SK-N-SH (cell line): Measurements from ENCODE around the gene PLAC9. TPM values are rescaled to one million over a fixed set of nuclear protein-coding genes. Genes with fewer than 3 reads are reported as not detected.

Experiments used
- CTCF ChIA-PET: fragments of 300-600, 350-600 bp; formaldehyde crosslinking; extraction: SDS; loops from one replicate; lab custom pipeline; 2021; lab: Yijun Ruan, JAX
- POLR2A ChIA-PET: fragments of 350-600 bp; sonication (Branson Sonifier 250); formaldehyde crosslinking; extraction: SDS; loops from one replicate; lab custom pipeline; 2020; ENCODE audit warnings: antibody characterized with exemption, inconsistent platforms; lab: Yijun Ruan, JAX
- DNase-seq: peaks from one replicate; pipeline ENCODE4 v3.0.0; 2012
- H2AFZ ChIP-seq: fragments of 200-600 bp; sonication (generic); 2 replicates; pipeline ENCODE4 v1.8.1; 2016; ENCODE audit warnings: antibody characterized with exemption, mild to moderate bottlenecking, low read depth
- H3F3A ChIP-seq: fragments of 200-600 bp; sonication (generic); replicated peaks from 2 replicates; pipeline ENCODE3; 2016; ENCODE audit warnings: antibody characterized with exemption, mild to moderate bottlenecking; ENCODE audit not compliant: insufficient read depth
- H3K27ac ChIP-seq, 2 experiments: fragments of 200-500 bp in 1 of 2; fragments of 200-600 bp in 1 of 2; sonication (Bioruptor generic) in 1 of 2; sonication (generic), shearing (Covaris generic) in 1 of 2; 2 replicates each; pipeline versions ENCODE4 v1.5.1 to v1.6.1; 2014 to 2016; ENCODE audit warnings: low read depth in 2 of 2, inconsistent platforms in 1 of 2, low read length in 1 of 2, mild to moderate bottlenecking in 1 of 2, mixed read lengths in 1 of 2
- H3K27me3 ChIP-seq: fragments of 200-600 bp; sonication (generic), shearing (Covaris generic); 2 replicates; pipeline ENCODE4 v1.6.1; 2016; ENCODE audit warnings: mixed run types; ENCODE audit not compliant: insufficient read depth
- H3K36me3 ChIP-seq, 2 experiments: fragments of 200-500 bp in 1 of 2; fragments of 200-600 bp in 1 of 2; sonication (Bioruptor generic) in 1 of 2; sonication (generic) in 1 of 2; replicated peaks in 1 of 2; 2 replicates each; pipeline versions ENCODE3 to v1.5.1; 2014 to 2016; ENCODE audit warnings: low read length in 1 of 2, mild to moderate bottlenecking in 1 of 2; ENCODE audit not compliant: insufficient read depth in 2 of 2, control insufficient read depth in 1 of 2
- H3K4me1 ChIP-seq, 2 experiments: fragments of 200-500 bp in 1 of 2; fragments of 200-600 bp in 1 of 2; sonication (Bioruptor generic) in 1 of 2; sonication (generic), shearing (Covaris generic) in 1 of 2; 2 replicates each; pipeline versions ENCODE4 v1.5.1 to v1.6.1; 2014 to 2016; ENCODE audit warnings: low read depth in 1 of 2, low read length in 1 of 2, mixed run types in 1 of 2; ENCODE audit not compliant: insufficient read depth in 2 of 2, control insufficient read depth in 1 of 2
- H3K4me2 ChIP-seq: fragments of 200-600 bp; sonication (generic), shearing (Covaris generic); 2 replicates; pipeline ENCODE4 v1.6.1; 2017; ENCODE audit warnings: mixed run types
- H3K4me3 ChIP-seq, 2 experiments: fragments of 200-500 bp in 1 of 2; fragments of 200-600 bp in 1 of 2; sonication (Bioruptor generic) in 1 of 2; sonication (generic), shearing (Covaris generic) in 1 of 2; 2 replicates each; pipeline versions ENCODE4 v1.5.1 to v1.8.1; 2014 to 2016; ENCODE audit warnings: low read depth in 2 of 2, inconsistent platforms in 1 of 2, low read length in 1 of 2, mild to moderate bottlenecking in 1 of 2, mixed read lengths in 1 of 2, moderate library complexity in 1 of 2
- H3K79me2 ChIP-seq: fragments of 200-600 bp; sonication (generic); 2 replicates; pipeline ENCODE4 v1.8.1; 2017; ENCODE audit warnings: mild to moderate bottlenecking; ENCODE audit not compliant: insufficient read depth
- H3K9ac ChIP-seq: fragments of 200-600 bp; sonication (generic); 2 replicates; pipeline ENCODE4 v1.6.1; 2017; ENCODE audit warnings: mixed run types
- H3K9me2 ChIP-seq: fragments of 200-600 bp; sonication (generic); 2 replicates; pipeline ENCODE4 v1.6.1; 2017; ENCODE audit warnings: mixed run types
- H3K9me3 ChIP-seq: fragments of 200-600 bp; sonication (generic); 2 replicates; pipeline ENCODE4 v1.6.1; 2017; ENCODE audit warnings: mixed run types, mild to moderate bottlenecking, moderate library complexity
- H4K20me1 ChIP-seq: fragments of 200-600 bp; sonication (generic); 2 replicates; pipeline ENCODE4 v1.6.1; 2017; ENCODE audit warnings: mild to moderate bottlenecking, mixed run types; ENCODE audit not compliant: insufficient read depth
- EP300 ChIP-seq, 2 experiments: IDR thresholded peaks; 2 replicates each; pipeline versions ENCODE4 v1.4.0 to v1.6.1; 2012; ENCODE audit warnings: borderline replicate concordance in 1 of 2, low read depth in 1 of 2, low read length in 1 of 2
- MAX ChIP-seq: IDR thresholded peaks from 2 replicates; pipeline ENCODE4 v1.4.0; 2012; ENCODE audit warnings: low read depth
- MXI1 ChIP-seq: IDR thresholded peaks from 2 replicates; pipeline ENCODE4 v1.6.1; 2012; ENCODE audit warnings: mild to moderate bottlenecking, low read depth, low read length, improper control_type of control experiment
- NRF1 ChIP-seq: IDR thresholded peaks from 2 replicates; pipeline ENCODE4 v1.6.1; 2012; ENCODE audit warnings: low read depth, mild to moderate bottlenecking, low read length
- REST ChIP-seq: IDR thresholded peaks from 2 replicates; pipeline ENCODE4 v1.6.1; 2012; ENCODE audit warnings: mild to moderate bottlenecking, low read depth, low read length, moderate library complexity
- TAF1 ChIP-seq: IDR thresholded peaks from 2 replicates; pipeline ENCODE4 v1.6.1; 2012; ENCODE audit warnings: low read depth, mild to moderate bottlenecking, low read length, moderate library complexity, borderline replicate concordance
- WGBS: methylation state at CpG from one replicate; pipeline ENCODE4 v1.1.6; 2017; ENCODE audit warnings: low lambda C conversion rate; 5-methylcytosine and 5-hydroxymethylcytosine counted together
- polyA plus RNA-seq, 3 experiments: library from polyadenylated mRNA; depleted of rRNA; stranded (reverse); fragments of >200 nt; gene quantifications; 2 replicates each; pipeline ENCODE4 v1.2.3, GENCODE V29; 2012

PLAC9 gene
- polyA plus RNA-seq, 1 of the 3 experiments (the other 2 are of a cell fraction): 0.21 TPM

DNA sequence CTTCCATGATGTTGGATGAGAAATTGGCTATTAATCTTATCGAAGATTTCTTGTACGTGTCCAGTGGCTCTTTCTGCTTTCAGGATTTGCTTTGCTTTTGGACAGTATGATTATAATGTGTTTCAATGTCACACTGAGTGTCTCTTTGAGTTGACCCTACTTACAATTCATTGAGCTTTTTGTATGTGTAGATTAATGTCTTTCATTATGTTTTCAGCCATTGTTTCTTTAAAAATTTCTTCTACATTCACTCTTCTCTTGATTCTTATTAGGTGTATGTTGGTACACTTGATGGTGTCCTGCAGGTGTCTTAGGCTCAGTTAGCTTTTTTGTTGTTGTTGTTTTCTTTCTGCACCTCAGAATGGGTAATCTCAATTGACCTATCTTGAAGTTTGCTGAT, 16.6 kb downstream of the PLAC9 start:
- Histone ChIP-seq H3K9me3 (0 out of 2 replicates have a peak, but pooled peaks cover 4% of the 10 kb centered on the region), H2AFZ (no peak overlapping the region), H3K79me2 (no peaks in the 10 kb centered on the region), H3K4me2 (no peak overlapping the region), H3K27me3 (no peaks in the 10 kb centered on the region), H4K20me1 (no peaks in the 10 kb centered on the region), H3K4me3 (no peak overlapping the region), H3K4me1 (peaks cover under 1 to 6% of the 10 kb centered on the region in 2 experiments; a peak in 2 of 4 replicates), H3K36me3 (peaks cover 6 to 33% of the 10 kb centered on the region in 2 experiments), H3K27ac (no peak overlapping the region), H3F3A (no peaks in the 10 kb centered on the region), H3K9me2 (no peaks in the 10 kb centered on the region), H3K9ac (no peak overlapping the region)
- POLR2A ChIA-PET: no interaction called here
- no peak for DNase-seq
- CTCF ChIA-PET: interaction anchor here (5.8 kb wide), 1 partner anchor 72 kb away, joined by 93 read pairs; no protein-coding TSS in a partner anchor
- 94% methylated on average over 2 of the region's 2 CpGs for whole genome bisulfite sequencing
- no peak for TF ChIP-seq MXI1
- no peak for TF ChIP-seq NRF1
- no peak for TF ChIP-seq EP300 (IDR thresholded peaks at IDR 0.05; ENCODE audit: borderline replicate concordance in 1 of 2, low read depth in 1 of 2, low read length in 1 of 2)
- no peak for TF ChIP-seq REST

- WGBS: 53% methylated on average over 2 of the region's 2 CpGs
- H3K4me1 ChIP-seq: peaks cover 3 to 8% of the 10 kb centered on the region in 2 experiments; a peak in 2 of 4 replicates
- no peak overlapping the region for H3K9ac ChIP-seq
- POLR2A ChIA-PET: no interaction called here
- H2AFZ ChIP-seq: no peak overlapping the region
- H3K9me3 ChIP-seq: 0 out of 2 replicates have a peak, but pooled peaks cover 4% of the 10 kb centered on the region
- no peak overlapping the region for H3K27ac ChIP-seq
- H3F3A ChIP-seq: peaks cover 10% of the 10 kb centered on the region
- no peaks in the 10 kb centered on the region for H3K79me2 ChIP-seq
- TF ChIP-seq MAX (no peak), REST (no peak), TAF1 (no peak)
- no peaks in the 10 kb centered on the region for H3K27me3 ChIP-seq
- peaks cover 6 to 33% of the 10 kb centered on the region in 2 experiments for H3K36me3 ChIP-seq
- CTCF ChIA-PET: interaction anchor here (0.6 to 4.8 kb wide), 4 partner anchors 20 to 587 kb away, joined by 3 to 23 read pairs (median 3); no protein-coding TSS in a partner anchor
- H3K4me2 ChIP-seq: no peak overlapping the region
- no peak overlapping the region for H3K4me3 ChIP-seq
- DNase-seq: no peak
- no peaks in the 10 kb centered on the region for H4K20me1 ChIP-seq
- H3K9me2 ChIP-seq: no peaks in the 10 kb centered on the region
Observed at GRCh38 chr10:80150172-80150571, 17.6 kb downstream of the PLAC9 start.
